Effector CD8-positive, alpha-beta T cell (primary cell): Measurements from ENCODE around the gene MUC5AC.
"Not testable (repeated sequence)": the region's sequence is repeated elsewhere in the genome, so short reads cannot be mapped to it uniquely, and the experiment has no call there.

ENCODE experiments used
- DNase-seq: peaks from one replicate; lab custom pipeline; 2025; lab: John Stamatoyannopoulos, UW

The MUC5AC gene

GRCh38 chr11:1140642-1141490, 16.9 kb upstream of the MUC5AC start:
- DNase-seq: no peak

DNA sequence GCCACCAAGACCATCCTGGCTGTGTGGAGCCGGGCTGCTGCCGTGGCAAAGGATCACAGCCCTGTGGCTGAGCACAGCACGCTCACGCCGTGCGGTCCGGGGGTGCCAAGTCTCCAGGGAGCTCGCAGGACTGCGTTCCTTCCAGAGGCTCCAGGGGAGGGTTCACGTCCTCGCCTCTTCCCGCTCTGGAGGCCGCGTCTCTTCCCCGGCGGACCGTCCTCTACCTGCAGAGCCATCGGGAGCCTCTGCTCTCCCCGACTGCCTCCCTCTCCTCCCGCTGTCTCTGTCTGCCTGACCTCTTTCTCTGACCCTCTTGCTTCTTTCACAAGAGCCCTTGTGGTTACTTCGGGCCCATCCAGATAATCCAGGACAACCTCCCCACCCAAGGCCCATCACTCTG, 11.4 kb upstream of the MUC5AC start:
- DNase-seq: no peak

DNA sequence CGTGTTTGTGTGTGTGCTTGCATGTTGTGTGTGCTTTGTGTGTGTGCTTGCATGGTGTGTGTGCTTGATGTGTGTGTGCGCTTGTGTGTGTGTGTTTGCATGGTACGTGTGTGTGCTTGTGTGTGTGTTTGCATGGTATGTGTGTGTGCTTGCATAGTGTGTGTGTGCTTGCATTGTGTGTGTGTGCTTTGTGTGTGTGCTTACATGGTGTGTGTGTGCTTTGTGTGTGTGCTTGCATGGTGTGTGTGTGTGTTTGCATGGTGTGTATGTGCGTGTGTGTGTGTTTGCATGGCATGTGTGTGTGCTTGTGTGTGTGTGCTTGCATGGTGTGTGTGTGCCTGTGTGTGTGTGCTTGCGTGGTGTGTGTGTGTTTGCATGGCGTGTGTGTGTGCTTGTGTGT, 10.0 kb upstream of the MUC5AC start:
- no peak for DNase-seq

- DNase-seq: no peak
These were observed 9.0 kb upstream of the MUC5AC start for GRCh38 chr11:1148752-1149180.

GRCh38 chr11:1149545-1149944, 8.2 kb upstream of the MUC5AC start:
- DNase-seq: no peak

DNA sequence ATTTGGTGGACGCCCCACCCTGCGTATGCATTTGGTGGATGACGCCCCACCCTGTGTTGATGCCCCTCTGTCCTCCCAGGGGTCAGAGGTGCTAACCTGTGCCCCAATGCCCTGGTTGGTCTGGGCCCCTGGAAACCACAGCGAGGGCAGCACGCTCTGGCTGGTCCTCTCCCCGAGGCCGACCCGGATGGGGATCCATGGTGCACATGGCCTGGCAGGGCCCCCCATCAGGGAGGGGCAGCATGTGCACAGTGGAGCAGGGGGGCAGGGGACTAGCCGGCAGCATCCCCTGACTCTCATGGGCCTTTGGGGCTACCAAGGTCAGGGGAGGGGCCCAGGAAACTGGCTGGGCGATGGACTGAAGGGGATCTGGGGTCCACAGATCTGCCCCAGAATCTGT, 7.6 kb upstream of the MUC5AC start:
- no peak for DNase-seq

DNA sequence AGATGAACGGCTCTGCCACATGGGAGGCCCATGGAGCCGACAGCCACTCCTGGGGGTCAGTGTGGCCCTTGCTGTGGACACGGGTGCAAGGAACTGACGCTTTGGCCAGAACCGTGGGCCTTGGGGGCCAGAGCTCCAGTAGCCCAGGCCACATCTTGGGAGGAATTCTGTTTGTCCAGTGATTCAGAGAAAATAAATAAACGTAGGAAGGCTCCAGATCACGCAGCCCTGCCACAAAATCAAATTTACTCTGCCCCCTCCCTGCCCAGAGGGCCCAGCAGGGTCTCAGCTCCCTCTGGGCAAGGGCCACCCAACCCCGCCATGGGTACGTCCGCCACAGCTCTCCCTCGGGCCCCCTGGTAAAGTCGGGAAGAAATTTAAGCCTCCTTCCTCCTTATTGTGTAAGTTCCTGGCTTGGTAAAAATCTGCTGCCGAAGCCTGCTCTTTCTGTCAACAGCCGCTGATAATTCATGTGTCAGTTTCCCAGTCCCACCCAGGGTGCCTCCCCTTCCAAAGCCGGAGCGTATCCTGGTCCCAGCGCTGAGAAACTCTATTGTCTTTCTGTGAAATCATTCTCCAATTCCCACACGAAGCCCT, 6.9 kb upstream of the MUC5AC start:
- no peak for DNase-seq

DNA sequence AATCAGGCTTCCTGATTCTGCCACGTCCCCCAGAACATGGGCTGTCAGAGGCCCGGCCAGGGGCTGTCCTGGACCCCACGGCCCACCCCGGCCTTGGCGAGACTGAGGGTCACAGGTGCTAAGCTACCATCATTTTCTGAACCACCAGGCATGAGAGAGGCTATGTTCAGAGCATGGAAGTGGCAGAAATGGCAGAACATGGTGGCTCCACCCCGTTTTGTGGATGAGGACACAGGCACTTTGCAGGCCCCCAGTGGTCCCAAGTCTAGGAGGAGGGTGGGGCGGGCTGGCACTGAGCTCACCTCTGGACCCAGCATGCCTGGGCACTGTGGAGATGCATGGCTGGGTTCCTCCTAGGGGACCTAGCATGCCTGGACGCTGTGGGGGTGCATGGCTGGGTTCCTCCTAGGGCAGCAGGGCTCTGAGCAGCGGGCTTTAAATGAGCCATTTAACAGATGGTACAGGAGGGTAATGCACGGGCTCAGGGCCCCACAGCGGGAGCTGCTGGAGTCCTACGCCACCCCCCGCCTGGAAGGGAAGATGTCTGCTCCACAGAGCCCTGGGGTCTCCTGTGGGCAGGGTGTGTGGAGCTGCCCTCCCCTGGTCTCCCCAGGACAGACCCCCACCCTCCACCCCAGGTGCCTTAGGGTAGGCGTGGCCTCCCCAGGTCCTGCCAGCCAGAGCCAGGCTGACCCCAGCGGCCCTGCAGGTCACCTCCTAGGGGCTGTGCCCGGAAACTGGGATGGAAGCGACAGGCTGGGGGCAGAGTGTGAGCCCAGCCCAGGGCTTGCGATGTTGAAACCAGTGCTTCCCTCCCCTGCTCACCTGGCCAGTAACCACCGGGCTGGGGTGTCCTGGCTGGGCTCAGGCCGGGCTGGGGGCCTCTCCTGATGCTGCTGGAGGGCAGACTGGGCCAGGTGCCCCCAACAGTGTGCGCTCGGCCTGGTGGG, 6.1 kb upstream of the MUC5AC start:
- DNase-seq: no peak

DNA sequence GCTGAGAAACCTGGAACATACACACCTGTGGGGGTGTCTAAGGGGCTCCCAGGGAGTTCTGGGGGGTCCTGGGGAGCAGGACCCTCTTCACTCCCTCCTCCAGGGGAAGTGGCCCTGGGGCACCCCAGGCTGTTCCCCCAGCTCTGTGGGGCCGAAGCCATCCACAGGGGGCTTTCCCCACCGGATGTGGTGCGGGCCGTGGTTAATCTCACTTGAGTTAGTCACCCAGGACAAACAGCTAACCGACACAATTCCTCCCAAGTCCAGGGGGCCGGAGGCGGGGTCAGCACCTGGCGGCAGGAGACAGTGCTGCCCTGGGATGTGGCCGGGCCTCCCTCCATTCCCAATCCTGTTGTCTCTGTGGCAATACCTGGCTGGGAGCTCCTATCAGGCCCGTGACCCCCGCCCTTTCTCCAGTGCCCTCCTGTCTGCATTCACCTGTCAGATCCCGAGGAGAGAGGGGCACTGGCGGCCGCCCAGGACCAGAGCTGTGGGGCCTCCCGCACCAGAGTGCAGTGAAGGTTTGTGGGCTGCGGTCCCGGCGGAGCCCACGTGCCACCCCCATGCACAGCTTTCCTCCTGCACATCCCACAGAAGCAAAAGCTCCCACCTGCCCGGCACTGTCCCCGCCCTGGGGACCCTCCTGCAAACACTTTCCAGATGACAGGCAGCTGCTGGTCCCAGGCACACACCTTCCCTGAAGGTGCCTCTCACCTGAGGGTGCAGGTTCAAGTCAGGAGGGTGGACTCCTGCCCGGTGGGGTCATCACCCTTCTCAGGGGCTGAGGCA, 5.2 kb upstream of the MUC5AC start:
- DNase-seq: no peak

DNA sequence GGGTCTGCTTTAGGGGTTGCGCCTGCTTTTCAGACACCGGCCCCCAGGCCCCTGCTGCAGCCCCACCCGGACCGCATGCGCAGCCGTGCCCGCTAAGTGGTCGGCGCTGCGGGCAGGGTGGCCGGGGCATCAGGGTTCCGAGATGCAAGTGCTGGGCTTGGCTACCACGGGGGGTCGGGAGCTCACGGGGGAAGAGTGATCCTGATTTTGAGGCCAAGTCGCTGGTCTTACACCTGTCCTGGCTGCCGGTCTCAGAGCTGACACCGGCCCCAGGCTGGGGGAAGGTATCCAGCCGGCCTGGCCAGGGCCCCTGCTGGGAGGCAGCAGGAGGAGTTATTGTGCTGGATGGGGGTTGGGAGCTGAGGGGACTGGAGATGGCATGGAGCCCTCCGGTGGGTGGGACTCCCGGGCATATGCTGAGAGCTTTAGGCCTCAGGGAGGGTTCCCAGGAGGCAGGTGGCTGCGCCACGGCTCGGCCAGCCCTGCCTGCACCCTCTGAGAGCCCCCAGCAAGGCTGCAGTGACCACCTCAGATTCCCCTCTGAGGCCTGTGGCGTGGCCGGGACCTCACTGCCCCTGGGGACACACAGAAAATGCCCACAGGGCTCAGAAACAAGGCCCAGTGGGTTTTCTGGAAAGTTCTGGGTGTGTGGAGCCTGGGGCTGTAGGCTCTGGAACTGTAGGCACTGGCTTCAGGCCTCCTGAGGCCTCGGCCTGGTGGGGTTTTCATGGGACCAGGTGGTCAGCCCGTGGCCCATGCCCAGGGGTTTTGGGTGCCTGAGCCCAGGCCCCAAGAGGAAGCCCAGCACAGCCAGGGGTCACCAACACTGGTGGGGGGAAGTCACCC, 4.4 kb upstream of the MUC5AC start:
- DNase-seq: no peak

DNA sequence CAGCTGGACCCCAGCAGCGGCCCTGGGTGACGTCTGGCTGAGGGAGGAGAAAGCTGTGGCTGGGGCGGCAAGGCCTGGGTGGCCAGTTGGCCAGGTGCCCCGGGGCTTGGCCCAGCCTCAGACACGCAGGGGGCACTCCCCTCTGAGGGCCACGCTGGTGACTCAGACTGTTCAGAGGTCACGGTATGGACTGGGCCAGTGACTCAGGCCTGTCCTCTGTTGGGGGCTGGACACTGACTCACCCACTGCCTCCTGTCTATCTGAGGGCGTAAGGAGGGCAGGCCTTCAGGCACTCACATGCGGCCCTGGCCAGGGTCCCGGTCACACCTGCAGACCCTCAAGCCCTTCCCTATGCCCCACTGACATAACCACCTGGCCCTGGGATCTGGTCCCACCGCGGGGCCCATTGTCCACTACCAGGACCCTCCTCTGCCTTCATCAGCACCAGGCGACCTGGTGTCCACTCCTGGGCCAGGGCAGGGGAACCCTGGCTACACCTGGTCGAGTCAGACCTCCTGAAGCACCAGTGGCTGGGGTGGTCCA, 3.7 kb upstream of the MUC5AC start:
- DNase-seq: no peak

DNA sequence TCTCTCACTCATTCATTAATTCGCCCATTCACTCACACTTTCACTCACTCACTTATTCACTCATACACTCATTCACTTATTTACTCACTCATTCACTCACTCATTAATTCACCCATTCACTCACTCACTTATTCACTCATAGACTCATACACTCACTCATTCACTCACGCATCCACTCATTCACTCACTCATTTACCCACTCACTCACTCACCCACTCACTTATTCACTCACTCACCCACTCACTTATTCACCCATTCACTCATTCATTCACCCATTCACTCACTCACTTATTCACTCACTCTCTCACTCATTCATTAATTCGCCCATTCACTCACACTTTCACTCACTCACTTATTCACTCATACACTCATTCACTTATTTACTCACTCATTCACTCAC, 3.1 kb upstream of the MUC5AC start:
- DNase-seq: not testable (repeated sequence)

GRCh38 chr11:1155274-1155693, 2.5 kb upstream of the MUC5AC start:
- no peak for DNase-seq

DNA sequence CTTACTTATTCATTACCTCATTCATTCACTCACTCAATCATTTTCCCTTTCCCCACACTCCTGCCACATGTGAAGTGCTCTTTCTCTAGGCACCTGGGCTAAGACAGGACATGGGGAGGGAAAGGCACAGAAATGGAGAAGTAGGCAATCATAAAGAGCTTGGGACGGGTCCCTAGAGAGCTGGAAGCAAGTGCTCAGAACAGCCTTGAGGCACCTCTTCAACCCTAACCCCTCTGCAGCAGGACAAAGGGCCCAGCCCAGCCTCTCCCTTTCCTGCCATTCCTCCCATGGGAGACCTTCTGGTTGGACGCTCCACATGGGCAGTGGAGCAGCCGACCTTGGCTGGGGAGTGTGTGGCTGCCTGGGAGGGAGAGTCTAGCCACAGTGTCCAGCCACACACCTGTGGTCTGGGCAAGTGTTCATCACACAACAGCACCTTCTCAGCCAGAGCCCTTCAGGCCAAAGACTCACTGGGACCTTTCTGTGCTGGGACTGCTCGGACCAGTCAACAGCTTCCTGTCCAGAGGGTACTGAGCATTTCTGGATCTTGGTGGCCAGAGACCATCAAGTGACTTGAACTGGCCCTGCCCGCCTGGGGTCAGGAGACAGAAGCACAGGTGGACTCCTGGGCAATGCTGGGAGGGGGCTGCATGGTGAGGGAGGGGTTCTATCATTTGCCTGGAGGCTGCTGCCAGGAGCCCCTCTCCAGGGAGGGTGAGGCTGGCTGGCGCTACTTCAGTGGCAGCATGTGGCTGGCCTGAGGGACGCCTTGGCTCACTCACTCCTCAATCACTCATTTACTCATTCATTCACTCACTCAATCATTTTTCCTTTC, 1.0 kb upstream of the MUC5AC start:
- no peak for DNase-seq

GRCh38 chr11:1157341-1157644, 460 bp upstream of the MUC5AC start:
- DNase-seq: no peak

DNA sequence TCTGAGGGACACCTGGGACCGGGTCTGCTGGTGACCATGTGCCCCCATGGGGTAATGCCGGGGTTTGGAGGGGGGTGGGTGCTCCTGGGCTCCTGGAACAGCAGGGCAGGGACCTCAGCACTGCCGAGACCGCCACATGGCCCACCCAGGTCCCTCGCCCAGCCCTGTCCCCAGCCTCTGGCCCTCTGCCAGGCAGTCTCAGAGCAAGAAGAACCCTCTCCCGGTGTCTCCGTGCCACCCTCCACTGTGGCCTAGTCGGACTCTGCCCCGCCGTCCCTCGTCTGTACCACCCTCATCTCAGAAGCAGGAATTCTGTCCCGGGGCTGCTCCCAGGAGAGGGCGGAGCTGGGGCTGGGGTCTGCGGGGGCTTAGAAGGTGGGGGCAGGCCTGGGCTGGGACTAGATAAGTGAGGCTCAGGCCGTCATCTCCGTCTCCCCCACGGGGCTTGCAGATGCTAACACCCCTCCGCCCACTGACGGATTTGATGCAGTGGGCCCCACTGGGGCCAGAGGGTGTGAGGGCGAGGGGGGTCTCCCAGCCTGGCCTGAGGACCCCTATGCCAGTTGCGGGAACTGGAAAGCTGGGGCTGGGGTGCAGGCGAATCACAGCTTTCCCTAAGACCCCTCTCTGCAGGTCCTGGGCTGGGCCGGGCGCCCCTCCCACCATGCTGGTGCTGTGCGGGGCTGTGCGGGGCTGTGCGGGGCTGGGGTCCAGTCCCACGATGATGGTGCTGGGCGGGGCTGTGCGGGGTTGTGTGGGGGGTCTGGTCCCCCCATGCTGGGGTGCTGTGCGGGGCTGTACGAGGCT, 1.1 kb downstream of the MUC5AC start:
- DNase-seq: no peak

GRCh38 chr11:1159488-1160220, 1.9 kb downstream of the MUC5AC start:
- not testable (repeated sequence) for DNase-seq
